Measurements from ENCODE around the gene SLC38A2. TPM values are rescaled to one million over a fixed set of nuclear protein-coding genes. Genes with fewer than 3 reads are reported as not detected.

SLC38A2 gene
- 216 and 224 TPM in 2 replicates for total RNA-seq
- long read RNA-seq, full-length matches to known transcripts: 62 of 124 reads
- long read RNA-seq, partial matches to known transcripts: 51 of 124 reads
- long read RNA-seq, other reads (novel, unspliced or antisense): 11 of 124 reads

GRCh38 chr12:46372544-46373300 is at the start of gene SLC38A2:
SLC38A2 (minus strand) TSS chr12:46372773; CDS start chr12:46371293, 1,480 bp downstream.
- H3K4me3 Mint-ChIP-seq (ENCODE audit: low read depth): peak within 1 kb of the TSS; percentile 99
- H3K36me3 Mint-ChIP-seq (ENCODE audit: insufficient read depth): peaks cover 27% of the 10 kb centered on the region
- DNase-seq (ENCODE audit: low spot score, unreplicated experiment): peak; percentile 92
- TF ChIP-seq, protein P1, sequence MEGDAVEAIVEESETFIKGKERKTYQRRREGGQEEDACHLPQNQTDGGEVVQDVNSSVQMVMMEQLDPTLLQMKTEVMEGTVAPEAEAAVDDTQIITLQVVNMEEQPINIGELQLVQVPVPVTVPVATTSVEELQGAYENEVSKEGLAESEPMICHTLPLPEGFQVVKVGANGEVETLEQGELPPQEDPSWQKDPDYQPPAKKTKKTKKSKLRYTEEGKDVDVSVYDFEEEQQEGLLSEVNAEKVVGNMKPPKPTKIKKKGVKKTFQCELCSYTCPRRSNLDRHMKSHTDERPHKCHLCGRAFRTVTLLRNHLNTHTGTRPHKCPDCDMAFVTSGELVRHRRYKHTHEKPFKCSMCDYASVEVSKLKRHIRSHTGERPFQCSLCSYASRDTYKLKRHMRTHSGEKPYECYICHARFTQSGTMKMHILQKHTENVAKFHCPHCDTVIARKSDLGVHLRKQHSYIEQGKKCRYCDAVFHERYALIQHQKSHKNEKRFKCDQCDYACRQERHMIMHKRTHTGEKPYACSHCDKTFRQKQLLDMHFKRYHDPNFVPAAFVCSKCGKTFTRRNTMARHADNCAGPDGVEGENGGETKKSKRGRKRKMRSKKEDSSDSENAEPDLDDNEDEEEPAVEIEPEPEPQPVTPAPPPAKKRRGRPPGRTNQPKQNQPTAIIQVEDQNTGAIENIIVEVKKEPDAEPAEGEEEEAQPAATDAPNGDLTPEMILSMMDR (IDR thresholded peaks at IDR 0.05; ENCODE audit: unreplicated experiment): no peak
- no peaks in the 10 kb centered on the region for H3K9me3 Mint-ChIP-seq (ENCODE audit: low read depth)
- H3K4me1 Mint-ChIP-seq (ENCODE audit: low read depth): peaks cover 44% of the 10 kb centered on the region
- H3K27ac Mint-ChIP-seq: peak within 1 kb of the TSS; percentile 100
- no peaks in the 10 kb centered on the region for H3K27me3 Mint-ChIP-seq

- H3K9me3 Mint-ChIP-seq (ENCODE audit: low read depth): peaks cover 21% of the 10 kb centered on the region
- no peak overlapping the region for H3K27ac Mint-ChIP-seq
- no peak overlapping the region for H3K4me3 Mint-ChIP-seq (ENCODE audit: low read depth)
- DNase-seq (ENCODE audit: low spot score, unreplicated experiment): no peak
- peaks cover 22% of the 10 kb centered on the region for H3K36me3 Mint-ChIP-seq (ENCODE audit: insufficient read depth)
- TF ChIP-seq, protein P1 (IDR thresholded peaks at IDR 0.05; ENCODE audit: unreplicated experiment): no peak
- no peaks in the 10 kb centered on the region for H3K27me3 Mint-ChIP-seq
- no peaks in the 10 kb centered on the region for H3K4me1 Mint-ChIP-seq (ENCODE audit: low read depth)
Measured at GRCh38 chr12:46419675-46420074, 47.1 kb upstream of the SLC38A2 start.

- DNase-seq (ENCODE audit: low spot score, unreplicated experiment): no peak
- no peak overlapping the region for H3K4me3 Mint-ChIP-seq (ENCODE audit: low read depth)
- peaks cover 16% of the 10 kb centered on the region for H3K36me3 Mint-ChIP-seq (ENCODE audit: insufficient read depth)
- H3K27me3 Mint-ChIP-seq: no peaks in the 10 kb centered on the region
- H3K27ac Mint-ChIP-seq: no peak overlapping the region
- TF ChIP-seq, protein P1 (IDR thresholded peaks at IDR 0.05; ENCODE audit: unreplicated experiment): no peak
- H3K9me3 Mint-ChIP-seq (ENCODE audit: low read depth): peaks cover 16% of the 10 kb centered on the region
- H3K4me1 Mint-ChIP-seq (ENCODE audit: low read depth): no peaks in the 10 kb centered on the region
Measured at GRCh38 chr12:46415552-46415951, 43.0 kb upstream of the SLC38A2 start.

DNA sequence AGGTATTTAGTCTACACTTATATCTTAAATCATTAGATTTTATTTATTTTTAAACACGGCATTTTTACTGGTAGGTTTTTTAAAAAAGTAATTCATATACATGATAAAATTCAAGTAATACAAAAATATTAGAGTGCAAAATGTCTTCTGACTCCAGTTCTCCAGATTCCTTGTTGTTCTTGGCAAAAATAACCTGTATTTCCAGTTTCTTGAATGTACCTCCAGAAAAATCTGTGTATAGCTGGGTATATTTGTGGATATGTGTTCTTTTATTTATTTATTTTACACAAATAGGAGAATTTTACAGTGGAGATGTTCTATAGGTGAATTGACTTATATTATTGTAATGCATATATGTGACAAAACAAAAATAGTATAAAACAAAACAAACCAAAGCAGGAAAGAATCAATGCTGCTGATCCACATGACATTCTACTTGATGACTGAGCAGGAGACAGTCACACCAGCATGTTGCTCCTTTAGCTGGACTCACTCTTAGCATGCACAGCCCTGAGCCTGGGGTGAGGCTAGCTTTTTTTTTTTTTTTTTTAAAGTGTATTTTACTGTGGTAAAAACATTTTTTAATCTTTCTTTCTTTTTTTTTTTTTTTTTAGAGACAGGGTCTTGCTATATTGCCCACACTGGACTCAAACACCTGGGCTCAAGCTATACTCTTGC is 42.2 kb upstream of the SLC38A2 start:
- Mint-ChIP-seq H3K27ac (no peak overlapping the region), H3K27me3 (no peaks in the 10 kb centered on the region), H3K4me1 (ENCODE audit: low read depth) (no peaks in the 10 kb centered on the region), H3K9me3 (ENCODE audit: low read depth) (peaks cover 11% of the 10 kb centered on the region), H3K36me3 (ENCODE audit: insufficient read depth) (peaks cover 13% of the 10 kb centered on the region), H3K4me3 (ENCODE audit: low read depth) (no peak overlapping the region)
- TF ChIP-seq, protein P1 (IDR thresholded peaks at IDR 0.05; ENCODE audit: unreplicated experiment): no peak
- no peak for DNase-seq (ENCODE audit: low spot score, unreplicated experiment)

DNA sequence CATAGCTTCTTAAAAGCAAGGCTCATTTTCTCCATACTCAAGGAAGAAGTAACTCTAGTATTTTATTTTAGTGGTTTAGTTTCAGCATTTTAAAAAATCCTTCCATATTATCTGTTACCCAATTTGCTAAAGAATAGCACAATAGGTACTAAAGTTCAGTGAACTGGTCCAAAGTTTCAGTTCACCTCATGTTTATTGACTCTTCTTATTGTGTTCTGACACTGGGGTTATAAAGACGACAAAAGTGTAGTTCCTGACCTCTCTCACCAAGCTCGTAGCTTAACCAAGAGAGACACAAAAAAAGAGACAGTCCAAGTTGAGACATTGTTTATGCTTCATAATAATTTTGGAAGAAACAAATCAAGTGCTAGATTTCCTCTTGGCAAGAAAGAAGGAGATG is 40.8 kb upstream of the SLC38A2 start:
- H3K27ac Mint-ChIP-seq: no peak overlapping the region
- no peak for DNase-seq (ENCODE audit: low spot score, unreplicated experiment)
- no peak overlapping the region for H3K4me3 Mint-ChIP-seq (ENCODE audit: low read depth)
- H3K9me3 Mint-ChIP-seq (ENCODE audit: low read depth): peaks cover 2% of the 10 kb centered on the region
- H3K36me3 Mint-ChIP-seq (ENCODE audit: insufficient read depth): peaks cover 4% of the 10 kb centered on the region
- no peaks in the 10 kb centered on the region for H3K27me3 Mint-ChIP-seq
- TF ChIP-seq, protein P1 (IDR thresholded peaks at IDR 0.05; ENCODE audit: unreplicated experiment): no peak
- H3K4me1 Mint-ChIP-seq (ENCODE audit: low read depth): no peaks in the 10 kb centered on the region

Data from progenitor cell of endocrine pancreas (in vitro differentiated cells).